Neural cell (in vitro differentiated cells): ENCODE data around the gene NEDD9.

Source experiments
- CTCF ChIP-seq: fragments of 450-650 bp; IDR thresholded peaks from 2 replicates; pipeline ENCODE4 v1.5.1; 2014; ENCODE audit warnings: antibody characterized with exemption, mild to moderate bottlenecking, moderate library complexity; ENCODE audit not compliant: poor library complexity, severe bottlenecking
- EP300 ChIP-seq: fragments of 450-650 bp; conservative IDR thresholded peaks from 2 replicates; pipeline ENCODE4 v1.6.1; 2014; ENCODE audit warnings: antibody characterized with exemption, mild to moderate bottlenecking, moderate library complexity; ENCODE audit not compliant: poor library complexity, severe bottlenecking
- EZH2 ChIP-seq: fragments of 200-600, 300-800 bp; shearing (Covaris generic), sonication (generic); IDR thresholded peaks from 2 replicates; pipeline ENCODE4 v1.6.1; 2014; ENCODE audit warnings: antibody characterized with exemption, low read length, borderline replicate concordance, mild to moderate bottlenecking; ENCODE audit not compliant: insufficient read depth, poor library complexity, severe bottlenecking
- TF ChIP-seq, protein P1 (sequence below): IDR thresholded peaks from 2 replicates; pipeline ENCODE4 v1.6.1; 2012; ENCODE audit warnings: borderline replicate concordance

DNA sequence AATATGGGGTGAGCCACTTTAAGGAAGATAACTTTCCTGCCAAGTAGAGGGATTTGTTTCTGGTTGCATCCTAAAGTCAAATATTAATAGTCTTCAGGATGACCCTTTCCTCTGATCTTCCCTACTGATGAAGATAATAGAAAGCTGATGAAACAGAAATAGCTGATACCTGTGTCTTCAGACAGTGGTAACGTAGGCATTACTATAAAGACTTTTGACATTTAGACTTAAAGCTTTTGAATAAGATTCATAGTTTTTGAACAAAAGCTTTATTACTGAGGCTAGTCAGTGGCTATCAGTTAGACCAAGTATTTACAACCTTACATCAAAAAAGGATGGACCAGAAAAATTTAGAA is 1.4 kb downstream of the NEDD9 start:
- no peak for TF ChIP-seq CTCF
- TF ChIP-seq, protein P1, sequence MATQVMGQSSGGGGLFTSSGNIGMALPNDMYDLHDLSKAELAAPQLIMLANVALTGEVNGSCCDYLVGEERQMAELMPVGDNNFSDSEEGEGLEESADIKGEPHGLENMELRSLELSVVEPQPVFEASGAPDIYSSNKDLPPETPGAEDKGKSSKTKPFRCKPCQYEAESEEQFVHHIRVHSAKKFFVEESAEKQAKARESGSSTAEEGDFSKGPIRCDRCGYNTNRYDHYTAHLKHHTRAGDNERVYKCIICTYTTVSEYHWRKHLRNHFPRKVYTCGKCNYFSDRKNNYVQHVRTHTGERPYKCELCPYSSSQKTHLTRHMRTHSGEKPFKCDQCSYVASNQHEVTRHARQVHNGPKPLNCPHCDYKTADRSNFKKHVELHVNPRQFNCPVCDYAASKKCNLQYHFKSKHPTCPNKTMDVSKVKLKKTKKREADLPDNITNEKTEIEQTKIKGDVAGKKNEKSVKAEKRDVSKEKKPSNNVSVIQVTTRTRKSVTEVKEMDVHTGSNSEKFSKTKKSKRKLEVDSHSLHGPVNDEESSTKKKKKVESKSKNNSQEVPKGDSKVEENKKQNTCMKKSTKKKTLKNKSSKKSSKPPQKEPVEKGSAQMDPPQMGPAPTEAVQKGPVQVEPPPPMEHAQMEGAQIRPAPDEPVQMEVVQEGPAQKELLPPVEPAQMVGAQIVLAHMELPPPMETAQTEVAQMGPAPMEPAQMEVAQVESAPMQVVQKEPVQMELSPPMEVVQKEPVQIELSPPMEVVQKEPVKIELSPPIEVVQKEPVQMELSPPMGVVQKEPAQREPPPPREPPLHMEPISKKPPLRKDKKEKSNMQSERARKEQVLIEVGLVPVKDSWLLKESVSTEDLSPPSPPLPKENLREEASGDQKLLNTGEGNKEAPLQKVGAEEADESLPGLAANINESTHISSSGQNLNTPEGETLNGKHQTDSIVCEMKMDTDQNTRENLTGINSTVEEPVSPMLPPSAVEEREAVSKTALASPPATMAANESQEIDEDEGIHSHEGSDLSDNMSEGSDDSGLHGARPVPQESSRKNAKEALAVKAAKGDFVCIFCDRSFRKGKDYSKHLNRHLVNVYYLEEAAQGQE, result no peak
- no peak for TF ChIP-seq EZH2
- no peak for TF ChIP-seq EP300
